HepG2 (cell line): ENCODE data around the gene SLC29A2. TPM values are rescaled to one million over a fixed set of nuclear protein-coding genes. Genes with fewer than 3 reads are reported as not detected.

Experiments used
- AHR ChIP-seq: IDR thresholded peaks from 2 replicates; pipeline ENCODE4 v1.6.1; 2018; ENCODE audit warnings: missing genetic modification reagents, missing compliant biosample characterization
- CBFB ChIP-seq: sonication (generic); formaldehyde crosslinking; IDR thresholded peaks from 2 replicates; pipeline ENCODE4 v1.4.0; 2020; ENCODE audit warnings: missing genetic modification reagents
- HES4 ChIP-seq: sonication (generic); formaldehyde crosslinking; IDR thresholded peaks from 2 replicates; pipeline ENCODE4 v1.9.0; 2021; ENCODE audit warnings: mild to moderate bottlenecking, missing genetic modification reagents, borderline replicate concordance
- HNRNPK ChIP-seq: fragments of 200-400 bp; formaldehyde crosslinking; IDR thresholded peaks from 2 replicates; pipeline ENCODE4 v1.6.1; 2018; ENCODE audit warnings: low read length, low read depth, moderate library complexity, mild to moderate bottlenecking; ENCODE audit not compliant: poor library complexity, severe bottlenecking
- KAT2B ChIP-seq: fragments of 150-350 bp; IDR thresholded peaks from 2 replicates; pipeline ENCODE4 v1.6.1; 2014; ENCODE audit warnings: low read depth, low read length, borderline replicate concordance
- MAF1 ChIP-seq: sonication (generic); formaldehyde crosslinking; IDR thresholded peaks from 2 replicates; pipeline ENCODE4 v1.5.0; 2020; ENCODE audit warnings: missing genetic modification reagents, borderline replicate concordance
- MAFF ChIP-seq: IDR thresholded peaks from 2 replicates; pipeline ENCODE4 v1.6.1; 2011; ENCODE audit warnings: low read depth, low read length, improper control_type of control experiment
- MED8 ChIP-seq: sonication (generic); formaldehyde crosslinking; IDR thresholded peaks from 2 replicates; pipeline ENCODE4 v1.8.1; 2023; ENCODE audit warnings: mild to moderate bottlenecking, missing genetic modification reagents; ENCODE audit not compliant: insufficient replicate concordance
- MTF2 ChIP-seq: sonication (generic); formaldehyde crosslinking; IDR thresholded peaks from 2 replicates; pipeline ENCODE4 v1.5.0; 2020; ENCODE audit warnings: missing genetic modification reagents, borderline replicate concordance
- PPARG ChIP-seq: conservative IDR thresholded peaks from 2 replicates; pipeline ENCODE4 v1.6.1; 2016; ENCODE audit warnings: missing biosample characterization, missing genetic modification reagents
- RARA ChIP-seq: IDR thresholded peaks from 2 replicates; pipeline ENCODE4 v1.6.1; 2016; ENCODE audit warnings: missing genetic modification reagents, missing compliant biosample characterization
- SP140L ChIP-seq: sonication (generic); formaldehyde crosslinking; IDR thresholded peaks from 2 replicates; pipeline ENCODE4 v1.4.0; 2020; ENCODE audit warnings: missing genetic modification reagents, borderline replicate concordance
- YEATS4 ChIP-seq: sonication (generic); formaldehyde crosslinking; IDR thresholded peaks from 2 replicates; pipeline ENCODE4 v1.4.0; 2020; ENCODE audit warnings: missing genetic modification reagents, borderline replicate concordance
- ZFP1 ChIP-seq: IDR thresholded peaks from 2 replicates; pipeline ENCODE4 v1.6.1; 2016
- ZNF101 ChIP-seq: sonication (generic); formaldehyde crosslinking; IDR thresholded peaks from 2 replicates; pipeline ENCODE4 v1.4.0; 2020; ENCODE audit warnings: mild to moderate bottlenecking, low read depth, missing genetic modification reagents, borderline replicate concordance
- ZNF337 ChIP-seq: sonication (generic); formaldehyde crosslinking; IDR thresholded peaks from 2 replicates; pipeline ENCODE4 v1.5.1; 2020; ENCODE audit warnings: missing genetic modification reagents, low read depth, mild to moderate bottlenecking, borderline replicate concordance
- ZNF678 ChIP-seq: sonication (generic); formaldehyde crosslinking; IDR thresholded peaks from 2 replicates; pipeline ENCODE4 v1.4.0; 2020; ENCODE audit warnings: mild to moderate bottlenecking, missing genetic modification reagents
- polyA plus RNA-seq, 8 experiments: library from polyadenylated mRNA; depleted of rRNA in 3 of 8; stranded (reverse) in 7 of 8; unstranded in 1 of 8; fragments of >200 nt; fragmentation: Illumina TruSeq in 4 of 8; extraction: Trizol in 4 of 8; gene quantifications; 2 replicates each; pipeline versions ENCODE4 v1.2.1 to v1.2.3, GENCODE V29; 2011 to 2016; ENCODE audit warnings: low read depth in 4 of 8, missing spikeins in 1 of 8, mixed read lengths in 1 of 8; ENCODE audit not compliant: insufficient read depth in 1 of 8
- total RNA-seq, 5 experiments: library from RNA; depleted of rRNA; stranded (reverse); fragments of >200 nt; fragmentation: Illumina TruSeq; extraction: Trizol; gene quantifications; 2 replicates each; pipeline ENCODE4 v1.2.3, GENCODE V29; 2016; ENCODE audit warnings: low read depth in 1 of 5
- TF ChIP-seq, protein P1 (sequence below): sonication (generic); formaldehyde crosslinking; IDR thresholded peaks from 2 replicates; pipeline ENCODE4 v1.9.0; 2021; ENCODE audit warnings: missing genetic modification reagents, borderline replicate concordance
- TF ChIP-seq, protein P2 (sequence below): sonication (generic); formaldehyde crosslinking; IDR thresholded peaks from 2 replicates; pipeline ENCODE4 v1.9.0; 2021; ENCODE audit warnings: missing genetic modification reagents, mild to moderate bottlenecking, borderline replicate concordance
- TF ChIP-seq, protein P3 (sequence below), 2 experiments: sonication (generic) in 1 of 2; formaldehyde crosslinking in 1 of 2; IDR thresholded peaks; 2 replicates each; pipeline versions ENCODE4 v1.4.0 to v1.6.1; 2018 to 2020; ENCODE audit warnings: missing genetic modification reagents in 2 of 2, borderline replicate concordance in 1 of 2, low read depth in 1 of 2, mild to moderate bottlenecking in 1 of 2, missing biosample characterization in 1 of 2
- TF ChIP-seq, protein P4 (sequence below): IDR thresholded peaks from 2 replicates; pipeline ENCODE4 v1.6.1; 2012; ENCODE audit warnings: inconsistent platforms
- TF ChIP-seq, protein P5 (sequence below): sonication (generic); formaldehyde crosslinking; IDR thresholded peaks from 2 replicates; pipeline ENCODE4 v1.8.1; 2023; ENCODE audit warnings: mild to moderate bottlenecking, moderate library complexity, missing genetic modification reagents

The SLC29A2 gene
- total and polyA plus RNA-seq, 2 of the 13 experiments (the other 11 are each of a cell fraction or from before 2014, with no cell fraction given) = 0.63 to 0.66 TPM

DNA sequence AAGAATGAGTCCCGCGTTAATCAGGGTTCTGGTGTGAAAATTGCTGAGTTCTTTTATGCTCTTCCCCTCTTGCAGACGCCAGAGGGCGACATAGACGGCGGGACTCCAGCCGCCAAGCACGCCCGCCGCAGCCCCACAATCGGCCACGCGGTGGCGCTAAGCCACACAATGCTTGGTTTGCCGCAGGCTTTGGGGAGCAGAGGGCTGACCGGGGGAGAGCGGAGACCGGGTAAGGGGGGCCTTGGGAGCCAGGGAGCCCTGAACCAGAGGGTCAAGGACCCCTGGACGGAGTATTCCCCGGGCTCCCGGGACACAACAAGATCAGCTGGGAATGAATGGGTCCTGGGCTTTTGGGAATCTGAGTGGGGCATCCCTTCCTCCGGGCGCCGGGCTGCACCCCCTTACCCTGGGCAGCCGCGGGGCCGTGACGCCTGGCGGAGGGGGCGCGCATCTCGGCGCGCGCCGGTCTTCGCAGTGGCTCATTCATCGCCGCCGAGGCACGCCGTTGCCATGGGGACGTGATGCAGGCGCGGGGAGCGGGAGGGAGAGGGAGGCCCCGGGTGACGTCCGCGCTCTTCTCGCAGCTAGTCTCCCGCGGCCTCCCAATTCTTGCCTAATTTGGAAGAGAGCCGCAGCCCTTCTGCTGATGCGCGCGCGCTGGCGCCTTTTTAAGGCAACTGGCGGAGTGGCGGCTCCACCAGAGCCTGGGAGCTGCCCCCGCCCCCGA is 37.1 kb upstream of the SLC29A2 start (continued):
- TF ChIP-seq, protein P1, sequence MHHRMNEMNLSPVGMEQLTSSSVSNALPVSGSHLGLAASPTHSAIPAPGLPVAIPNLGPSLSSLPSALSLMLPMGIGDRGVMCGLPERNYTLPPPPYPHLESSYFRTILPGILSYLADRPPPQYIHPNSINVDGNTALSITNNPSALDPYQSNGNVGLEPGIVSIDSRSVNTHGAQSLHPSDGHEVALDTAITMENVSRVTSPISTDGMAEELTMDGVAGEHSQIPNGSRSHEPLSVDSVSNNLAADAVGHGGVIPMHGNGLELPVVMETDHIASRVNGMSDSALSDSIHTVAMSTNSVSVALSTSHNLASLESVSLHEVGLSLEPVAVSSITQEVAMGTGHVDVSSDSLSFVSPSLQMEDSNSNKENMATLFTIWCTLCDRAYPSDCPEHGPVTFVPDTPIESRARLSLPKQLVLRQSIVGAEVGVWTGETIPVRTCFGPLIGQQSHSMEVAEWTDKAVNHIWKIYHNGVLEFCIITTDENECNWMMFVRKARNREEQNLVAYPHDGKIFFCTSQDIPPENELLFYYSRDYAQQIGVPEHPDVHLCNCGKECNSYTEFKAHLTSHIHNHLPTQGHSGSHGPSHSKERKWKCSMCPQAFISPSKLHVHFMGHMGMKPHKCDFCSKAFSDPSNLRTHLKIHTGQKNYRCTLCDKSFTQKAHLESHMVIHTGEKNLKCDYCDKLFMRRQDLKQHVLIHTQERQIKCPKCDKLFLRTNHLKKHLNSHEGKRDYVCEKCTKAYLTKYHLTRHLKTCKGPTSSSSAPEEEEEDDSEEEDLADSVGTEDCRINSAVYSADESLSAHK = no peak
- TF ChIP-seq, protein P2, sequence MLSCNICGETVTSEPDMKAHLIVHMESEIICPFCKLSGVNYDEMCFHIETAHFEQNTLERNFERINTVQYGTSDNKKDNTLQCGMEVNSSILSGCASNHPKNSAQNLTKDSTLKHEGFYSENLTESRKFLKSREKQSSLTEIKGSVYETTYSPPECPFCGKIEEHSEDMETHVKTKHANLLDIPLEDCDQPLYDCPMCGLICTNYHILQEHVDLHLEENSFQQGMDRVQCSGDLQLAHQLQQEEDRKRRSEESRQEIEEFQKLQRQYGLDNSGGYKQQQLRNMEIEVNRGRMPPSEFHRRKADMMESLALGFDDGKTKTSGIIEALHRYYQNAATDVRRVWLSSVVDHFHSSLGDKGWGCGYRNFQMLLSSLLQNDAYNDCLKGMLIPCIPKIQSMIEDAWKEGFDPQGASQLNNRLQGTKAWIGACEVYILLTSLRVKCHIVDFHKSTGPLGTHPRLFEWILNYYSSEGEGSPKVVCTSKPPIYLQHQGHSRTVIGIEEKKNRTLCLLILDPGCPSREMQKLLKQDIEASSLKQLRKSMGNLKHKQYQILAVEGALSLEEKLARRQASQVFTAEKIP (CRISPR knock-in tag) = no peak
- TF ChIP-seq, protein P3, sequence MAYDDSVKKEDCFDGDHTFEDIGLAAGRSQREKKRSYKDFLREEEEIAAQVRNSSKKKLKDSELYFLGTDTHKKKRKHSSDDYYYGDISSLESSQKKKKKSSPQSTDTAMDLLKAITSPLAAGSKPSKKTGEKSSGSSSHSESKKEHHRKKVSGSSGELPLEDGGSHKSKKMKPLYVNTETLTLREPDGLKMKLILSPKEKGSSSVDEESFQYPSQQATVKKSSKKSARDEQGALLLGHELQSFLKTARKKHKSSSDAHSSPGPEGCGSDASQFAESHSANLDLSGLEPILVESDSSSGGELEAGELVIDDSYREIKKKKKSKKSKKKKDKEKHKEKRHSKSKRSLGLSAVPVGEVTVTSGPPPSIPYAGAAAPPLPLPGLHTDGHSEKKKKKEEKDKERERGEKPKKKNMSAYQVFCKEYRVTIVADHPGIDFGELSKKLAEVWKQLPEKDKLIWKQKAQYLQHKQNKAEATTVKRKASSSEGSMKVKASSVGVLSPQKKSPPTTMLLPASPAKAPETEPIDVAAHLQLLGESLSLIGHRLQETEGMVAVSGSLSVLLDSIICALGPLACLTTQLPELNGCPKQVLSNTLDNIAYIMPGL (CRISPR knock-in tag; IDR thresholded peaks at IDR 0.05; ENCODE audit: borderline replicate concordance in 1 of 2, low read depth in 1 of 2) = peak; percentile 84 to 89; a peak in 3 of 4 replicates
- TF ChIP-seq SP140L = no peak
- TF ChIP-seq HES4 (CRISPR knock-in tag) = no peak
- TF ChIP-seq MED8 = no peak
- TF ChIP-seq MAFF = peak; percentile 52; the same call in 1 of the 2 replicates
- no peak for TF ChIP-seq AHR (CRISPR knock-in tag)
- 0 out of 2 replicates have a peak, but pooled peaks have one; percentile 27 for TF ChIP-seq PPARG (CRISPR knock-in tag)
- no peak for TF ChIP-seq MAF1 (CRISPR knock-in tag)
- TF ChIP-seq KAT2B = no peak
- no peak for TF ChIP-seq ZNF101
- TF ChIP-seq, protein P4, sequence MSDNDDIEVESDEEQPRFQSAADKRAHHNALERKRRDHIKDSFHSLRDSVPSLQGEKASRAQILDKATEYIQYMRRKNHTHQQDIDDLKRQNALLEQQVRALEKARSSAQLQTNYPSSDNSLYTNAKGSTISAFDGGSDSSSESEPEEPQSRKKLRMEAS = peak; percentile 19; the same call in 1 of the 2 replicates
- no peak for TF ChIP-seq ZNF337 (CRISPR knock-in tag)
- no peak for TF ChIP-seq YEATS4 (CRISPR knock-in tag)
- TF ChIP-seq RARA (CRISPR knock-in tag) = no peak
- TF ChIP-seq HNRNPK = peak; percentile 53
- no peak for TF ChIP-seq MTF2 (CRISPR knock-in tag)
- no peak for TF ChIP-seq ZFP1
- TF ChIP-seq, protein P5, sequence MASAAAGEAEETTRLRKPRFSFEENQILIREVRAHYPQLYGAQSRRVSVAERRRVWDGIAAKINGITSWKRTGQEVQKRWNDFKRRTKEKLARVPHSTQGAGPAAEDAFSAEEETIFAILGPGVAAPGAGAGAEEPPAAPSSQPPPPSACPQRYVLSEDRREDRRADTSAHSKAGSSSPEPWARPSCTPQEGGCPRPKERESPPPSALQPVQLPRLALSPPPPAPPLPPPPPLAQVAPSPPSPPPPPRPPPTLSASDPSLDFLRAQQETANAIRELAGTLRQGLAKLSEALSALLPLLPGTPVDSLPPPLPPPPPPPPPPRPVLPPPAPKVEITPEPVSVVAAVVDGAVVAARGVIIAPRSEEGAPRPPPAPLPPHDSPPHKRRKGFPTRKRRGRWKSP (CRISPR knock-in tag) = 0 out of 2 replicates have a peak, but pooled peaks have one; percentile 34
- TF ChIP-seq CBFB (CRISPR knock-in tag) = peak; percentile 59; the same call in 1 of the 2 replicates
- TF ChIP-seq ZNF678 (CRISPR knock-in tag) = no peak
